Breast epithelium (tissue), 3 donors: ENCODE data around the gene NOB1.

Experiments
- CTCF ChIP-seq, 3 donors: fragments of 450-650 bp; IDR thresholded peaks; one replicate each; pipeline ENCODE4 v1.5.1; 2016 to 2017; ENCODE audit warnings: antibody characterized with exemption in 3 of 3, mild to moderate bottlenecking in 3 of 3, moderate library complexity in 3 of 3
- POLR2A ChIP-seq: fragments of 450-650 bp; IDR thresholded peaks from one replicate; pipeline ENCODE4 v1.6.1; 2016; ENCODE audit warnings: antibody characterized with exemption, mild to moderate bottlenecking, moderate library complexity
- POLR2AphosphoS5 ChIP-seq, 3 donors: sonication (generic); formaldehyde crosslinking; IDR thresholded peaks; one replicate each; pipeline ENCODE4 v1.6.1; 2017; ENCODE audit warnings: antibody characterized with exemption in 3 of 3

GRCh38 chr16:69762814-69763598, 8.3 kb upstream of the NOB1 start:
- no peak for TF ChIP-seq CTCF (IDR thresholded peaks at IDR 0.05)
- no peak for TF ChIP-seq POLR2AphosphoS5 (IDR thresholded peaks at IDR 0.05)
- TF ChIP-seq POLR2A = no peak
